HepG2 (cell line): Measurements from ENCODE around the gene PKNOX2.

Source experiments
- BRCA1 ChIP-seq: sonication (generic); formaldehyde crosslinking; IDR thresholded peaks from 2 replicates; pipeline ENCODE4 v1.4.0; 2020; ENCODE audit warnings: missing genetic modification reagents
- CTCF ChIP-seq: sonication (generic); formaldehyde crosslinking; IDR thresholded peaks from 2 replicates; pipeline ENCODE4 v1.5.0; 2020; ENCODE audit warnings: mild to moderate bottlenecking, missing genetic modification reagents, moderate library complexity
- HDAC2 ChIP-seq: sonication (generic); formaldehyde crosslinking; IDR thresholded peaks from 2 replicates; pipeline ENCODE4 v1.4.0; 2020; ENCODE audit warnings: missing genetic modification reagents
- NFATC3 ChIP-seq: sonication (generic); formaldehyde crosslinking; IDR thresholded peaks from 2 replicates; pipeline ENCODE4 v1.5.1; 2020; ENCODE audit warnings: mild to moderate bottlenecking, missing genetic modification reagents
- POLR2A ChIP-seq, 2 experiments: IDR thresholded peaks; 2 replicates each; pipeline ENCODE4 v1.6.1; 2011; ENCODE audit warnings: low read depth in 2 of 2, low read length in 2 of 2, mild to moderate bottlenecking in 1 of 2, moderate library complexity in 1 of 2; ENCODE audit not compliant: insufficient read depth in 1 of 2
- TF ChIP-seq, protein P1 (sequence below), 2 experiments: sonication (generic) in 1 of 2; formaldehyde crosslinking in 1 of 2; IDR thresholded peaks; 2 replicates each; pipeline versions ENCODE4 v1.5.1 to v1.6.1; 2011 to 2020; ENCODE audit warnings: borderline replicate concordance in 1 of 2, low read depth in 1 of 2, low read length in 1 of 2, mild to moderate bottlenecking in 1 of 2, missing genetic modification reagents in 1 of 2, moderate library complexity in 1 of 2

DNA sequence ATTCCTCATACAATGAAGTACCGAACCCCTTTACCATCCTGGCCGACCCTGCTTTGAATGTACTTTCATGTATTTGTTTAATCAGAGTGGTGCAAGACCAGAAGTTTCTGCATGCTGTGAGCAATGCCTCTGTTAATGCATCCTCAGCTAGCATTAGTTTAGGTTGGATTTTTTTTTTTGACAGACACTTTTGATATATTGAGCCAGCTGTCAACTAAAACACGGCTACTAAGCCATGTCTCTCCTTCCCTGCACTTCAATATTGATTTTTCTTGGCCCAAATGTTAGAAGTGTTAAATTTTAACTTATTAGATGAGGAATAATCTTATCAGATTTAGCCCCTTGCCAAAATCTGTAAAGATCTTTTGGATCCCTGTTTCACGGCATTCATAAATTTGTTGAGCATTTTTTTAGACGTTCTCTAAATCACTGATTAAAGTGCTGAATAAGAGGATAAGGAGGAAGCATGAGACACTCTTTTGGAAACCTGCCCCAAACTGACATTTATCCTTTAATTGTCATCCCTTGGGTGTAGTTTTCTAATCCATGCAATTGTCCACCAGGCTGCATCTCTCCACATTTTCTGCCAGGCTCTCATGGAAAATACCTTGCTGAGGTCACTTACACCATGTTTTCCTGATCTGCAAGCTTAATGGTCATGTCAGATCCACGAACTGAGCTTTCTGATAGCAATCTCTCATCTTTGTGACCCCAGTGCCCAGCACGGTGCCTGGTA is 200.8 kb downstream of the PKNOX2 start:
- TF ChIP-seq, protein P1, sequence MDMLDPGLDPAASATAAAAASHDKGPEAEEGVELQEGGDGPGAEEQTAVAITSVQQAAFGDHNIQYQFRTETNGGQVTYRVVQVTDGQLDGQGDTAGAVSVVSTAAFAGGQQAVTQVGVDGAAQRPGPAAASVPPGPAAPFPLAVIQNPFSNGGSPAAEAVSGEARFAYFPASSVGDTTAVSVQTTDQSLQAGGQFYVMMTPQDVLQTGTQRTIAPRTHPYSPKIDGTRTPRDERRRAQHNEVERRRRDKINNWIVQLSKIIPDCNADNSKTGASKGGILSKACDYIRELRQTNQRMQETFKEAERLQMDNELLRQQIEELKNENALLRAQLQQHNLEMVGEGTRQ (IDR thresholded peaks at IDR 0.05; ENCODE audit: low read depth, low read length), result no peak
- TF ChIP-seq, protein P1 (CRISPR knock-in tag; IDR thresholded peaks at IDR 0.05; ENCODE audit: borderline replicate concordance), result no peak
- TF ChIP-seq POLR2A (IDR thresholded peaks at IDR 0.05; ENCODE audit: insufficient read depth in 1 of 2, low read depth in 2 of 2, low read length in 2 of 2) (no peak), BRCA1 (CRISPR knock-in tag) (no peak), CTCF (CRISPR knock-in tag) (no peak), HDAC2 (CRISPR knock-in tag) (no peak), NFATC3 (no peak)
